GM18508 (cell line): Measurements from ENCODE around the gene KPNB1.

Experiments used
- ATAC-seq: cut with Tn5 transposase; IDR thresholded peaks from one replicate; pipeline ENCODE4 v1.9.1; 2021; ENCODE audit warnings: moderate number of reproducible peaks; ENCODE audit not compliant: insufficient read depth, unreplicated experiment

KPNB1 gene

DNA sequence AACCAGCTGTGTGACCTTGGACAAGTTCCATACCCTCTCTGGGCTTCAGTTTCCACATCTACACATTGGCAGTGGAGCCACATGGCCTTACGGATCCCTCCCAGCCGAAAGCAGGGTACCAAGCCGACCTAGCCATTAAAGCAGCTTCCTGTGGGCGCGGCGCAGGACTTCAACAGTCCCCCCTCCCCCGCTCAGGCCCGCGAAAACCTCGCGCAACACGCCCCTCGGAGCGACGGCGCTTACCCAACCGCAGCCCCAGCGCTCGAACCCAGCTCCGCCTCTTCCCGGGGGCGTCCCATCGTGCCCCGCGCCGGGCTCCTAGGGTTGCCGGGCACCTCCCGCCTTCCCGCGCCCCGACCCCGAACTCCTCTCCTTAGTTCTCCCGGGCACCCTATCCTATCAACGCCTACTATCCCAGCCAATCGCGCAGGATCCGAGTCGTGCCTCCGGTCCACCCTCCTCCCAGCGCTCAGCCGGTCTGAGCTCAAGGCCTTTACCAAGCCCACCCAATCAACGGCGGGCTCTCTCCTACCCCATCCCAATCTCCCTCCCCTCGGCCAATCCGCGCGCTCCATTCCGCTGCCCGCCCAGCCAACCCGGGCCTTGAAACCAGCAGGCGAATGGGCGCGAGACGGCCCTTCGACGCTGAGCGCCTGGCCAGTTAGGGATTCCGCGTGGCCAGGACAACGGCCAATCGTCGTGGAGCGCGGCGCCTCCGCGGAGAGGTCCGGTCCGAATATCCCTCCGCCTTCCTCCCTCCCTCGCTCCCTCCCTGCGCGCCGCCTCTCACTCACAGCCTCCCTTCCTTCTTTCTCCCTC, at the start of gene KPNB1:
KPNB1 (plus strand) TSS at position 767 of the 819 bp plus-strand sequence. CDS start 326 bp downstream, outside the sequence.
- ATAC-seq = peak; percentile 69

DNA sequence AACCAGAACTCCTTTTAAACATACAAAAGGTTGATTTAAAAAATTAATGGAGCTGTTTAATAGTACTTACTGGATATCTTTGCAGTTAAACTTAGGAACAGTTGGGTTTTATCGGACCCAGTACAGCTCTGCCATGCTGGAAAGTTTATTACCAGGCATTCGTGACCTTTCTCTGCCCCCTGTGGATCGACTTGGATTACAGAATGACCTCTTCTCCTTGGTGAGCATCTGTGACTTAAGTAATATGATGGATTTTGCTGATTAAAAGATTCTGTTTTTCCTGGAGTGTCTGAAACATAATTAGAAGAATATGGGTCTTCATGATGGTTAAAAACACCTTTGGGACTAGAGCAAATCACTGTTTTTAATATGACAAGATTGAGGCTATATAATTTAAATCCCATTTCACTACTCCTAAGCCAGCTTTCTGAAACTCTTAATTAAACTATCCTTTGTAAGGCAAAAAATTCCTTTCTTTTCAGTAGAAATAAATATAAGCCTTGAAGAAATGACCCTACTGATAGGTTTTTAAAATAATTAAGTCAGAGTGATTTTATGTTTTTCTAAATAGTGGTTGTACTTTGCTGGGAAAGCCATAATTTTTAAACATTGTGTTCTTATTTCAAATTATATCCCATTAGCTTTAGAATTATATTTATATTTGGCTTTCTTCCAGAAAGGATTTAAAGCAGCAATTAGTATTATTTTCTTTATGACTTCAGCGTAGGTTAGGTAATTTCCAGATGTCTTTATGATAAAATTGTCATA, 45.7 kb upstream of the KPNB1 start:
- no peak for ATAC-seq

DNA sequence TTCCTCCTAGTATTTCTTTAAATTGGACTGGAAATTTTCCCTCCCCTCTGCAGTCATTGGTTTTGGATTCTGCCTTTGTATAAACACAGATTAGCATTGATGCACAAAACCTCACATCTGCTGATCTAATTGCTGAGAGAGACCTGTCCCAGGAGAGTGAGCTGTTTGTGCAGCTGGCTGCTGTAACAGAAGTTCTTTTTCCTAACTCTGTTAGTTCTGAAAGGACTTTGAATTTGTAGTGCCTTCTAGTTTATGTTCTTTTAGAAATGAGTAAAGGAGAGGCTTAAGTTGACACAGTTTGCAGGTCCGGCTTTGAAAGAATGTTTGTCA, 45.2 kb upstream of the KPNB1 start:
- ATAC-seq = no peak

DNA sequence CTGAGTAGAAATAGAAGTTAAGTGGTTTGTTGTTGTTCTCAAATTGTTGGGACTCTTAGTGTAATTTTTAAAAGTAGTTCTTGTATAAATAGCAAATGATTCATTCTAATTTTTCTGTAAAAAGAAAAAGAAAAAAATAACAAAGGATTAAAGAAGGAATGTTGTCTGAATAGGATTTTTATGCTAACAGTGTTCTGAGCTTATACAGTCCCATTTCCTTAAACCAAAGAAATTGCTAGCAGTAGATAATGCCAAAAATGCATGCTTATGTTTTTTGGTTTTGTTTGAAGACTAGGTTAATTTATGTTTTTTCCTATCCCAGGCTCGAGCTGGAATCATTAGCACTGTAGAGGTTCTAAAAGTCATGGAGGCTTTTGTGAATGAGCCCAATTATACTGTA, 44.7 kb upstream of the KPNB1 start:
- no peak for ATAC-seq

DNA sequence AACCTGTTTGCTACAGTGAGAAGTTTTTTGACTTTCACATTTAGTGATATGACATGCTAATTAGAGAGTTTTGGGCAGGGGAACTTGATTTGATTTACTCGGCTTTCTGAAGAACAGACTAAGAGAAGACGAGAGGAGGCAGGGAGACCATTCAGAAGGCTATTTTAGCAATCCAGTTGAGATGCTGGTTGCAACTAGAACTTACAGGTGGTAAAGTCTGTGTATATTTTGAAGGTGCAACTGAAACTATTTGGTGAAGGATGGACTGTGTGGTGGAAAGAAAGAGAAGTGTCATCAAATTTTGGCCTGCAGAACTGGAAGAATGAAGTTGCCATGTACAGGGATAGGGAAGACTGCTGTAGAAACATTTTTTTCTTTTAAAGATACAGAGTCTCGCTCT, 42.2 kb upstream of the KPNB1 start:
- no peak for ATAC-seq

DNA sequence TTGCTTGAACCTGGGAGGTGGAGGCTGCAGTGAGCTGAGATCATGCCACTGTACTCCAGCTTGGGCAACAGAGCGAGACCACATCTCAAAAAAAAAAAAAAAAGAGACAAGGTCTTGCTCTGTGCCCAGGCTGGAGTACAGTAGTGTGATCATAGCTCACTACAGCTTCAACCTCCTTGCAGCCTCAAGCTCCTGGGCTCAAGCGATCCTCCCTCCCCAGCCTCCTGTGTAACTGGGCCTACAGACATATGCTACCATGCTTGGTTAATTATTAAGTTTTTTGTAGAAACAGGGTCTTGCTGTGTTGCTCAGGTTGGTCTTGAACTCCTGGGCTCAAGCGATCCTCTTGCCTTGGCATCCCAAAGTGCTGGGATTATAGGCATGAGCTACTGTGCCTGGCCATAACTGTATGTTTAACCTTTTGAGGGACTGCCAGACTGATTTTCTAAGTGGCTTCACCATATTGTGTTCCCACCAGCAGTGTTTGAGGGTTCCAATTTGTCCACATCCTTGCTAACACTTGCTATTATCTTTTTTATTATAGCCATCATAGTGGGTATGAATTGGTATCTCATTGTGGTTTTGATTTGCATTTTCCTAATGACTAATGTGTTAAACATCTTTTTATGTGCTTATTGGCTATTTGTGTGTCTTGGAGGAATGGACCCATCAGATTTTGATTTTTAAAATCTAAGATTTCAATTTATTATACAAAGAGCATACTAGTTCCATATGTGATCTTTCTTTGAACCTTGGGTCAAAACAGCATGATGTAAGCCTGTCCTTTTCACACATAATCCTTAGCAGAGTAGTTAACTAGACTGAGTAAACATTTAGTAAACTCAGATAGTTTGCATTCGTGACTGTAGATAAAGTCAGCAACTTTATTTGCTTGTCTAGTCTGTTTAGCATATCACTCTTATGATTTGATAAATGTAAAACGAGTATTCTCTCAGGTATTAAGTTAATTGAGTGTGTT, 38.1 kb upstream of the KPNB1 start:
- ATAC-seq = no peak

DNA sequence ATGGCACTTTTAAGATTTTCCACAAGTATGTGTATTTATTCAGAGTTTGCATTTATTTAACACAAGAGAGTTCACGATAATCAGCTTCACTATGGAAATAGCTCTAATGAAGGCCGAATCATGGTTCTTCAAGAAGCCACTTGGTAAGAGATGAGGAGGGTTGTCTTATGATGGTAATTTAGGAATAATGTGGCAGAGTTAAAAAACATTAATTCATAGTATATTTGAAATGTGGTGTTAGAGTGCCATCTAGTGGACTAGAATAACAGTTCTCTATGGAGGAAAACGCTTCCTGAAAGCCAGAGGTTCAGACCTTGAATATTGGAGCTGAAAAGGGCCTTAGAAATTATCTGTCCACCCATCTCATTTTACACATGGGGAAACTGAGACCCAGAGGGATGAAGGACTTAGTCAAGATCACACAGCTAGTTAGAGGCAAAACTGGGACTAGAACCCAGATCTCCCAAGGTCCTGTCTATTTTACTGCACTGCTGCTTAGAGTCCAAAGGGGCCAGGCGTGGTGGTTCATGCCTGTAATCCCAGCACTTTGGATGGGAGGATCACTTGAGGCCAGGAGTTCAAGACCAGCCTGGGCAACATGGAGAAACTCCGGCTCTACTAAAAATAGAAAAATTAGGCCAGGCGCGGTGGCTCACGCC, 33.8 kb upstream of the KPNB1 start:
- ATAC-seq = no peak

DNA sequence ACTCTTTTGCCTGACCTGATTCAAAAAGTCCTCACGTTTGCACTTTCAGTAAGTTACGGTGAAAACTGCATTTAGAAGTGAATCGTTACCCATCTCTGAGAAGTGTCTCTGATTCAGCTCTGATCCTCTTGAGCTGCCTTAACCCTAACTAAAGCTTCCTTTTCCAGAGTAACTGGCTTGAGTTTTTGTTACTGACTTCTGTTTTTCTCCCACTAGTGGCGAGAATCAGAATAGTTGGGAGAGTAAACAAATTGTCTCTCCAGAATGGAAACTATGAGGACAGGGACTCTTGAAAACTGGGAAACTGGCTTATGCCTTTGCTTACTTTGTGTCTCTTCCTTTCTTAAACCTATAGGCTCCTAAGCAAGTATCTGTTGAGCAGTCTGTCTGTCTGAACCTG, 31.3 kb upstream of the KPNB1 start:
- ATAC-seq = no peak

DNA sequence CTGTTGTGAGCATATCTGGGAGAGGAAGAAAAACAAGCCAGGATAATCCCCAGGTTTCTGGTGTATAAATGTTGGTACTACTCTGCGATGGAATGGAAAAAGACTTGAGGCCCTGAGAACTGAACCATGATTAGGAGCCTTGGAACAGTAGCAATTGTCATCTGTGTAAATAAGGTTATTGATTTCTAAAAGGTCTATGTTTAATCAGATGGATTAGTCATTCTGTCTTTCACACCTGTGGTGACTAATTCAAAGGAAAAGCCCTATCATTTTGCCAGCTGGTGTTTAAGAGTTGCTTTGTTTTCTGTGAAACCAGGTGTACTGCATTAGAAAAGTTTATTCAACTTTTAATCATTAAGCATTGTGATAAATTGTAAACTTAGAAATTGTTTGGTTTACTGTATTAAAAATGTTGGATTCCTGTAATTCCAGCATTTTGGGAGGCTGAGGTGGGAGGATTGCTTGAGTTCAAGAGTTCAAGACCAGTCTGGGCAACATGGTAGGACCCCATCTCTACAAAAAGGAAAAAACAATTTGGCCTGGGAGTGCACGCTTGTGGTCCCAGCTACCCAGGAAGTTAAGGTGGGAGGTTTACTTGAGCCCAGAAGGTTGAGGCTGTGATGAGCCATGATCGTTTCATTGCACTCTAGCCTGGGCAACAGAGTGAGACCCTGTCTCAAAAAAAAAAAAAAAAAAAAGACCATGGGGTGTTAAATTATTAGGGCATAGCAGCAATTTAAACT, 29.0 kb upstream of the KPNB1 start:
- no peak for ATAC-seq

DNA sequence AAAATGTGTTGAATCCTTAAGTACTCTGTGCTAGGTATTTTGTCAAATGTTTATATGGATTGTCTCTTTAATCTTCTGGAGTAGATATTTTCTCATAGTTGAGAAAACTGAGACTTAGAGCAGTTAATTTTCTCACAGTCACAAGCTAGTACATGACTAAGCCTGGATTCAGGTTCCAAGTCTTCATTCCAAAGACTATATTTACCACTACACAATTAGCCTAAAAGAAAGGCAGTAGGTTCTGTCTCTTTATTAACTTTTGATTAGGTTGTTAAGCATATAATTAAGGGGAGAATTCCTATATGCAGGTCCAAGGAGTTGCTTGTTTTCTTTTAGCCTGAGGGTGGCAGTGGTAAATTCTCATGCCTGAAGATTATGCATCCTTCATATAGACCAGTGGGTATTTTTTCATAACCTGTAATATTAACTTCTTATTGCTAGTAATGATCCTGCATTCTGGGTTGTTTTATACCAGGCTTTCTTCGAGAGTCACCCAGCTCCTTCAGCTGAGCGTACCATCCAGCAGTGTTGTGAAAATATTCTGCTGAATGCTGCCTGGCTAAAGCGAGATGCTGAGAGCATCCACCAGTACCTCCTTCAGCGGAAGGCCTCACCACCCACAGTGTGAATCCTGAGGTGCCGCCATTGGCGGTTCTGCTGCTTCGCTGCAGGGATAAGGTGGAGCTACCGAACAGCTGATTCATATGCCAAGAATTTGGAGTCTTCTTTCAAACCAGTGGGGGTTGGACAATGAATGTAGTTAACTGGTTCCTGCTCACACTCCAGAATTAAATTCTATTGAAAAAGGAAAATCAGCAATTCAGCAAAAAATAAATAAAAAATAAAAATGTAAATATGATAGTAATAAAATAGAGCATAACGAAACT, 28.2 kb upstream of the KPNB1 start:
- ATAC-seq = no peak

DNA sequence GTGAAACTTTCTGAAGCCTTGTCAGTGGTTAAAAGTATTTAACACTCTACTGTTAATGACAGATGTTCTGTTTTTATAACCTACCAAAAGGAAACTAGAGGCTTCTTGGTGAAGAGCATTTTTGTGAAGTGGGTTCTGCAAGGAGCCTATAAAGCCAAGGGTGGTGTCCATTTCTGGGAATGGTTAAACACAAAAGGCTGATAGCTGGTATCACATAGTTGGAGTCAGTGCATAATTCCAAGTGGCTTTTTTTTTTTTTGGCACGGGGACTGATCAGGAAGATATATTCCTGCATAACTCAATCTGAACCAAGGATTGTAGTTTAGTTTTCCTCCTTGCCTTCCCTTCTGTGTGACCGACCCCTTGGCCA, 27.6 kb upstream of the KPNB1 start:
- no peak for ATAC-seq

DNA sequence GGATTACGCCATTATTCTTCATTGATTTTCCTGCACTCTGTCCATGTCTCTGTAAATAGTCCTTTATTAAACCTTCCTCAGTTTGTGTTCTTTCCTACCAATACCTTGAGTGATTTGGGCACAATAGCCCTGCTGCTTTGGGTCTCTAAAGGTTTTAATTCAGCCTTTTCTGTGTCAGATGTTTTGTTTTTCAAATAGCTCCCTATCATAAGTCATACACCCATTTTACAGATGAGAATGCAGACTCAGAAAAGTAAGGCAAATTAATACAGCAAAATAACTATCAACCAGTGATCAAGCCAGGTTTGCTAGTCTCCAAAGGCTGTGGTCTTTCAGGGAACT, 25.0 kb upstream of the KPNB1 start:
- ATAC-seq = no peak

DNA sequence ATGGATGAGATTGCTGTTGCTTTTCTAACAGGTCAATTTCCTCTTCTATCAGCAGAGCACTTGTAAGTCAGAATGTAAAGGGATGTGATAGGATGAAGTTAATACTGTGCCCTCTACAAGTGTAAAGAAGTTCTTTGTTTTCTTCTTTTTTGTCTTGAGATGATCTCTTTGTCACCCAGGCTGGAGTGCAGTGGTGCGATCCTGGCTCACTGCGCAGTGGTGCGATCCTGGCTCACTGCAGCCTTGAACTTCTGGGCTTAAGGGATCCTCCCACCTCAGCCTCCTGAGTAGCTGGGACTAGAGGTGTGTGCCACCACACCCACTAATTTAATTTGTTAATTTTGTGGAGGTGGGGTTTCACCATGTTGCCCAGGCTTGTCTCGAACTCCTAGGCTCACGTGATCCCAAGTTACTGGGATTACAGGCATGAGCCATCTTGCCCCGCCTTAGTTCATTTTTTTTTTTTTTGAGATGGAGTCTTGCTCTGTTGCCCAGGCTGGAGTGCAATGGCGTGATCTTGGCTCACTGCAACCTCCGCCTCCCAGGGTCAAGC, 21.6 kb upstream of the KPNB1 start:
- ATAC-seq = no peak

DNA sequence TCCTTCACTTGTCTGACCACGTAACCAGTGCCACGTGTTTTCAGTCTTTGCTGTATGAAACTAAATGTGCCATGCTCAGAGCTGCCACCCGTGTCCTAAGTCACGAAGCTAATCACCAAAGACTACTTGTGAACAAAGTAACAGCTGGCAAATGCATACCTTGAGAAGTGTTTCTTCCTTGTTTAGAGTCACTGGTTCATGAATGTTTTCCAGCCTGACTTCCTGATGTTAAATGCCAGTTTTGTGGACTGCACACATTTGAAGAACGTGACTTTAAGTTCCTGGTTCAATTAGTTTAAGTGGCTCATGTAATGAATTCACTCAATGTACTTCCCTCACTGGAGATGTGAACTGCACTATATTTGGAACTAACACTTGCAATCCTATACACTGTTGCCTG, 19.9 kb upstream of the KPNB1 start:
- no peak for ATAC-seq

DNA sequence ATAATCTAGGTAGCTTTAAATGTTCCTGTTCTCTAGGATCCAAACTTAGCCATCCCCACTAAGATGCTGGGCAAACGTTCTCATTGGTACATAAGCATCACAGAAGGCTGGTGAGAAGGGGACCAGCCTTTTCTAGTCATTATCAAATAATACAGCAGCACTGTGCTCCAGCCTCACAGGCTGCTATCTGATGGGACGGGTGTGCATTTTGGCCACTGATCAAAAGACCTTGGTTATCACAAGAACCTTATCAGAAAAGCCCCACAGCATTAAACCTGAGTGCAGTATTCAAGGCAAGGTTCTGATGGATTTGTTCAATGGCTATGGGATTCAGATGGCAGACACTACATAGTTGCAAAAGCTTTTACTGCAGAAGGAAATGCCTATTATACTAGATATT, 19.1 kb upstream of the KPNB1 start:
- no peak for ATAC-seq

DNA sequence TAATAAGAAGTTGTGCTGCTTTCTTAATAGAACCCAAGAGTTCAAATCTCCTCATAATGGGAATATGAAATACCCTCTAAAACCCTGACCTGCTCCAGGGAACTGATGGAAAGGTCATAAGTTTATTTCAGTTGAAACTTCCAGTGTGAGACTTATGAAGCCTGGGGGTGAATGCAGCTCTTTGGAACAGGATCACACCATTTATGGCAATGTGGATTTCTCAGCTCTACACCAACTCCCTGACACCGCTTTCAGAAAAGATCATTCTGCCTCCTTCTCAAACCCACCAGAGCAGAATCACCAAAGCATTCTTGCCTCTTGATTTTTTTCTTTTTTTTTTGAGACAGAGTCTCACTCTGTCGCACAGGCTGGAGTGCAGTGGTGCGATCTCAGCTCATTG, 16.7 kb upstream of the KPNB1 start:
- ATAC-seq = no peak

DNA sequence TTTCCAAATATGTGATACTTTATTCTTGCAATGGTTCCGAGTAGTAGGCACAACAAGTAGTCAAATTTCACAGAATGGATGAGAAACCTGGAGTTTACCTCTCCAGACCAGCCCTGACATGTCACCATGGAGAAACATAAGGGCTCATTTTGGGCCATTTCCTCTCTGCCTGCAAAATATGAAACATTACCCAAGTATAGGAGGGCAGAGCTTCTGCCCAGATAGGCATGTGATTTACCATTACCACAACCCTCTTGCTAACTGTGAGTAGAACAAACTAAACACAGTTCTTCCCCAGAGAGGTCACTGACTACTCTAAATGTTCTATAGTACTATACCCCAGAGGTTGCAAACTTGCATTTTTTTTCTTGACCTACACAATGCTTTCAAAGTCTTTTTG, 15.7 kb upstream of the KPNB1 start:
- ATAC-seq = no peak

DNA sequence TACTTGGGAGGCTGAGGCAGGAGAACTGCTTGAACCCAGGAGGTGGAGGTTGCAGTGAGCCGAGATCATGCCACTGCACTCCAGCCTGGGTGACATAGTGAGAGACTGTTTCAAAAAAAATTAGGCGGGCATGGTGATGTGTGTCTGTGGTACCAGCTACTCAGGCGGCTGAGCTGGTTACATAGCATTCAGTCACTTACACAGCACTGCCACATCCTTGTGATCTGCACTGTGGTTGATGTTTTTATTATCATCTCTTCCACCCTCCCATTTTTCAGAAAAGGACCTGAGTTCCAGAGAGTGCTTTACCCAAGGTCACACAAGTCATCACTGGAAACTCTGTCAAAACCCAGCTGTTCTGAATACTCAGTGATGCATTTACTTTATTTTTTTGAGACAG, 14.8 kb upstream of the KPNB1 start:
- ATAC-seq = no peak
